H1 (cell line): ENCODE measurements around the gene ZNF221. TPM values are rescaled to one million over a fixed set of nuclear protein-coding genes. Genes with fewer than 3 reads are reported as not detected.

ENCODE experiments used
- CTCF ChIA-PET: fragments of 300-600 bp; sonication (Branson Sonifier 250); formaldehyde crosslinking; loops from one replicate; lab custom pipeline; 2021; ENCODE audit not compliant: partially characterized antibody; lab: Charles Lee
- POLR2A ChIA-PET: fragments of 300-600 bp; sonication (Branson Sonifier 250); formaldehyde crosslinking; loops from one replicate; lab custom pipeline; 2021; ENCODE audit warnings: inconsistent platforms; ENCODE audit not compliant: partially characterized antibody; lab: Charles Lee
- DNase-seq, 2 experiments: peaks; one replicate each; pipeline versions ENCODE4 v3.0.0 to v3.0.0-alpha.2; 2010 to 2022; ENCODE audit warnings: low spot score in 2 of 2, low read depth in 1 of 2, mixed read lengths in 1 of 2
- FAIRE-seq: peaks from 2 replicates; lab custom pipeline; 2011; peaks lifted over from hg19 to GRCh38; lab: Jason Lieb, UNC
- H2AFZ ChIP-seq: 2 replicates; pipeline ENCODE4 v1.8.1; 2012; ENCODE audit warnings: low read length, inconsistent platforms
- H2AK5ac ChIP-seq: 2 replicates; pipeline ENCODE4 v1.6.1; 2013; ENCODE audit warnings: low read depth, low read length
- H2BK120ac ChIP-seq: replicated peaks from 2 replicates; pipeline ENCODE3; 2013; ENCODE audit warnings: low read depth, low read length, inconsistent platforms
- H2BK12ac ChIP-seq: 2 replicates; pipeline ENCODE4 v1.6.1; 2013; ENCODE audit warnings: low read depth, low read length
- H2BK15ac ChIP-seq: 2 replicates; pipeline ENCODE4 v1.6.1; 2013; ENCODE audit warnings: low read length
- H2BK20ac ChIP-seq: 2 replicates; pipeline ENCODE4 v1.6.1; 2013; ENCODE audit warnings: low read length
- H2BK5ac ChIP-seq: 2 replicates; pipeline ENCODE4 v1.6.1; 2013; ENCODE audit warnings: low read depth, low read length
- H3K14ac ChIP-seq: 2 replicates; pipeline ENCODE4 v1.6.1; 2013; ENCODE audit warnings: inconsistent platforms; ENCODE audit not compliant: insufficient read length
- H3K18ac ChIP-seq: 2 replicates; pipeline ENCODE4 v1.6.1; 2013; ENCODE audit warnings: low read length; ENCODE audit errors: extremely low read depth
- H3K23ac ChIP-seq: 2 replicates; pipeline ENCODE4 v1.6.1; 2013; ENCODE audit warnings: inconsistent platforms; ENCODE audit not compliant: insufficient read length
- H3K23me2 ChIP-seq: 2 replicates; pipeline ENCODE4 v1.6.1; 2013; ENCODE audit warnings: low read depth, low read length
- H3K27ac ChIP-seq: 2 replicates; pipeline ENCODE4 v1.6.1; 2011; ENCODE audit warnings: low read depth, low read length, inconsistent platforms
- H3K27me3 ChIP-seq, 4 experiments: replicated peaks in 1 of 4; 1 replicate in 1 of 4; 2 replicates in 3 of 4; pipeline versions ENCODE4 v1.6.1 to v1.8.1; 2011 to 2013; ENCODE audit warnings: low read length in 3 of 4, mild to moderate bottlenecking in 3 of 4, inconsistent platforms in 2 of 4, mixed read lengths in 2 of 4, moderate library complexity in 1 of 4; ENCODE audit not compliant: control insufficient read depth in 3 of 4, insufficient read depth in 3 of 4; ENCODE audit errors: extremely low read depth in 1 of 4
- H3K36me3 ChIP-seq, 4 experiments: 2 replicates each; pipeline versions ENCODE4 v1.6.1 to v1.8.1; 2011 to 2013; ENCODE audit warnings: mild to moderate bottlenecking in 4 of 4, low read length in 3 of 4, moderate library complexity in 2 of 4, control low read depth in 1 of 4, inconsistent platforms in 1 of 4; ENCODE audit not compliant: insufficient read depth in 4 of 4, control insufficient read depth in 2 of 4
- H3K4ac ChIP-seq: replicated peaks from 2 replicates; pipeline ENCODE3; 2013; ENCODE audit warnings: low read length, low read depth, mixed read lengths, inconsistent platforms; ENCODE audit not compliant: insufficient read length
- H3K4me1 ChIP-seq, 4 experiments: replicated peaks in 1 of 4; 1 replicate in 1 of 4; 2 replicates in 3 of 4; pipeline versions ENCODE4 v1.6.1 to v1.8.1; 2011 to 2013; ENCODE audit warnings: low read length in 3 of 4, inconsistent platforms in 2 of 4, mixed read lengths in 1 of 4; ENCODE audit not compliant: insufficient read depth in 4 of 4, control insufficient read depth in 3 of 4
- H3K4me2 ChIP-seq, 2 experiments: 2 replicates each; pipeline versions ENCODE4 v1.6.1 to v1.8.1; 2011 to 2013; ENCODE audit warnings: low read depth in 2 of 2, low read length in 2 of 2, control low read depth in 1 of 2, inconsistent platforms in 1 of 2, mild to moderate bottlenecking in 1 of 2; ENCODE audit not compliant: insufficient read depth in 1 of 2
- H3K4me3 ChIP-seq, 4 experiments: fragments of 200-600, 300-600 bp in 1 of 4; sonication (generic), shearing (Covaris generic), sonication (Bioruptor Twin) in 1 of 4; 2 replicates each; pipeline versions ENCODE4 v1.5.1 to v1.8.1; 2011 to 2016; ENCODE audit warnings: low read length in 4 of 4, low read depth in 3 of 4, control low read depth in 2 of 4, inconsistent platforms in 2 of 4, mild to moderate bottlenecking in 2 of 4, mixed read lengths in 1 of 4, moderate library complexity in 1 of 4; ENCODE audit not compliant: insufficient read depth in 2 of 4; ENCODE audit errors: extremely low read depth in 1 of 4
- H3K56ac ChIP-seq: replicated peaks from 2 replicates; pipeline ENCODE3; 2013; ENCODE audit warnings: low read depth, mild to moderate bottlenecking, mixed read lengths, low read length, inconsistent platforms; ENCODE audit not compliant: insufficient read length
- H3K79me1 ChIP-seq: 2 replicates; pipeline ENCODE4 v1.6.1; 2013; ENCODE audit warnings: low read depth, low read length, control low read depth
- H3K79me2 ChIP-seq, 2 experiments: 2 replicates each; pipeline versions ENCODE4 v1.6.1 to v1.8.1; 2012 to 2013; ENCODE audit warnings: low read length in 2 of 2, mild to moderate bottlenecking in 2 of 2, inconsistent platforms in 1 of 2; ENCODE audit not compliant: insufficient read depth in 2 of 2, control insufficient read depth in 1 of 2
- H3K9ac ChIP-seq, 4 experiments: replicated peaks in 1 of 4; 1 replicate in 1 of 4; 2 replicates in 3 of 4; pipeline versions ENCODE4 v1.6.1 to v1.8.1; 2011 to 2013; ENCODE audit warnings: low read depth in 3 of 4, low read length in 3 of 4, control low read depth in 2 of 4, mild to moderate bottlenecking in 2 of 4, moderate library complexity in 2 of 4, inconsistent platforms in 1 of 4; ENCODE audit errors: extremely low read depth in 1 of 4
- H3K9me3 ChIP-seq, 2 experiments: 2 replicates each; pipeline versions ENCODE4 v1.6.1 to v1.8.1; 2012 to 2013; ENCODE audit warnings: mild to moderate bottlenecking in 2 of 2, moderate library complexity in 2 of 2, control low read depth in 1 of 2, inconsistent platforms in 1 of 2, low read depth in 1 of 2, low read length in 1 of 2, mixed read lengths in 1 of 2; ENCODE audit not compliant: insufficient read depth in 2 of 2
- H4K20me1 ChIP-seq, 2 experiments: replicated peaks in 1 of 2; 2 replicates each; pipeline versions ENCODE3 to v1.8.1; 2011 to 2013; ENCODE audit warnings: inconsistent platforms in 2 of 2, low read length in 2 of 2, mild to moderate bottlenecking in 1 of 2; ENCODE audit not compliant: insufficient read depth in 2 of 2, control insufficient read depth in 1 of 2
- H4K5ac ChIP-seq: 2 replicates; pipeline ENCODE4 v1.6.1; 2013; ENCODE audit warnings: low read length, low read depth, mixed read lengths, inconsistent platforms; ENCODE audit not compliant: insufficient read length
- H4K8ac ChIP-seq: 2 replicates; pipeline ENCODE4 v1.8.0; 2013; ENCODE audit warnings: mild to moderate bottlenecking, moderate library complexity, low read length, inconsistent platforms; ENCODE audit not compliant: insufficient read depth; ENCODE audit errors: extremely low read depth
- H4K91ac ChIP-seq: replicated peaks from 2 replicates; pipeline ENCODE3; 2013; ENCODE audit warnings: low read length, mixed read lengths, inconsistent platforms; ENCODE audit not compliant: insufficient read length
- CTBP2 ChIP-seq: IDR thresholded peaks from 2 replicates; pipeline ENCODE4 v1.7.0; 2011; ENCODE audit warnings: borderline replicate concordance, mild to moderate bottlenecking, moderate library complexity, mixed read lengths, low read length; ENCODE audit not compliant: insufficient read depth, insufficient read length
- MAFK ChIP-seq: IDR thresholded peaks from 2 replicates; pipeline ENCODE4 v1.6.1; 2012; ENCODE audit warnings: low read depth, mild to moderate bottlenecking, improper control_type of control experiment, low read length
- PHF8 ChIP-seq: fragments of 200-600 bp; sonication (generic); conservative IDR thresholded peaks from 2 replicates; pipeline ENCODE4 v1.7.1; 2012; ENCODE audit warnings: low read depth, mild to moderate bottlenecking, inconsistent platforms, low read length, moderate library complexity
- POLR2AphosphoS5 ChIP-seq: IDR thresholded peaks from 2 replicates; pipeline ENCODE4 v1.6.1; 2011; ENCODE audit warnings: low read depth, low read length
- POU5F1 ChIP-seq: IDR thresholded peaks from 2 replicates; pipeline ENCODE4 v1.6.1; 2011; ENCODE audit warnings: low read depth, mild to moderate bottlenecking, low read length, moderate library complexity
- SP1 ChIP-seq: IDR thresholded peaks from 2 replicates; pipeline ENCODE4 v1.6.1; 2011; ENCODE audit warnings: low read depth, low read length
- TAF1 ChIP-seq: IDR thresholded peaks from 2 replicates; pipeline ENCODE4 v1.6.1; 2011; ENCODE audit warnings: mild to moderate bottlenecking, low read depth, low read length
- TAF7 ChIP-seq: optimal IDR thresholded peaks from 2 replicates; pipeline ENCODE3; 2011; ENCODE audit warnings: low read depth, mild to moderate bottlenecking, inconsistent platforms, low read length, moderate library complexity, borderline replicate concordance
- TEAD4 ChIP-seq: IDR thresholded peaks from 2 replicates; pipeline ENCODE4 v1.6.1; 2012; ENCODE audit warnings: low read depth, low read length, inconsistent platforms, mixed read lengths
- WGBS, 2 experiments: shearing (Covaris generic) in 1 of 2; methylation state at CpG; one replicate each; pipeline versions ENCODE4 v1.1.6 to v1.1.7; 2013 to 2015; ENCODE audit warnings: low lambda C conversion rate in 2 of 2, mixed read lengths in 2 of 2, inconsistent platforms in 1 of 2, low coverage in 1 of 2, missing lambda C conversion rate in 1 of 2; ENCODE audit not compliant: insufficient replicate concordance in 2 of 2, insufficient coverage in 1 of 2, insufficient read length in 1 of 2; ENCODE audit errors: extremely low coverage in 1 of 2, missing lambda C conversion rate in 1 of 2; 5-methylcytosine and 5-hydroxymethylcytosine counted together
- polyA plus RNA-seq, 7 experiments: library from polyadenylated mRNA; depleted of rRNA in 3 of 7; stranded (reverse) in 5 of 7; unstranded in 2 of 7; fragments of >200 nt in 5 of 7; fragments of 200-250 nt in 2 of 7; gene quantifications; 1 replicate in 5 of 7; 2 replicates in 1 of 7; 4 replicates in 1 of 7; pipeline versions ENCODE4 v1.2.1 to v1.2.3, GENCODE V29; 2011 to 2013; ENCODE audit warnings: missing spikeins in 2 of 7, mixed read lengths in 2 of 7
- total RNA-seq: library from RNA; stranded (reverse); fragmentation: NEBNext Ultra II Directional; extraction: Animal tissue kit (Norgen Biotek cat#: 25700); gene quantifications from 2 replicates; pipeline ENCODE4 v1.2.1, GENCODE V29; 2021
- TF ChIP-seq, protein P1 (sequence below): IDR thresholded peaks from 2 replicates; pipeline ENCODE4 v1.6.1; 2012; ENCODE audit warnings: inconsistent platforms

ZNF221 gene
- total and polyA plus RNA-seq, 2 of the 8 experiments (the other 6 are each of a cell fraction or from before 2014, with no cell fraction given), result 0.50 to 8.4 TPM

DNA sequence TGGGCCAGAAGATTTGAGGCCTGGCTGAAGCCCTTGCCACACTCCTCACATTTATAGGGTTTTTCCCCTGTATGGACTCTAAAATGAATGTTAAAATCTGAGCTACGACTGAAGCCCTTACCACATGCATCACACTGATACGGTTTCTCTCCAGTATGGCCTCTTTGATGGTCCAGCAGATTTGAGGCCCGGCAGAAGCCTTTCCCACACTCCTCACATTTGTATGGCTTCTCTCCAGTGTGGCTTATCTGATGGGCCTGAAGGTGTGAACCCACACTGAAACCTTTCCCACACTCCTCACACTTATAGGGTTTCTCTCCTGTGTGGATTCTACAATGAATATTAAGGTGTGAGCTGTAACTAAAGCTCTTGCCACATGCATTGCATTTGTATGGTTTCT lies 37.0 kb upstream of the ZNF221 start:
- Histone ChIP-seq H3K56ac (no peak overlapping the region), H2BK12ac (no peak overlapping the region), H2AFZ (no peak overlapping the region), H2BK120ac (no peak overlapping the region), H2BK15ac (no peak overlapping the region), H3K36me3 (peaks cover 25 to 75% (median 57%) of the 10 kb centered on the region in 4 experiments; a peak in 7 of 8 replicates), H2BK5ac (no peak overlapping the region), H3K4me3 (no peak overlapping the region), H3K27ac (no peak overlapping the region), H3K9ac (no peak overlapping the region), H3K79me2 (no peaks in the 10 kb centered on the region), H3K79me1 (no peaks in the 10 kb centered on the region), H2BK20ac (no peak overlapping the region), H3K23me2 (no peaks in the 10 kb centered on the region), H3K18ac (no peak overlapping the region), H3K27me3 (no peaks in the 10 kb centered on the region; a peak in 1 of 7 replicates), H3K4me1 (no peaks in the 10 kb centered on the region), H3K4ac (no peak overlapping the region), H3K23ac (no peak overlapping the region), H3K9me3 (peaks cover 55 to 62% of the 10 kb centered on the region in 2 experiments), H4K8ac (no peak overlapping the region), H4K5ac (no peak overlapping the region), H3K14ac (no peak overlapping the region), H2AK5ac (no peak overlapping the region), H4K91ac (no peak overlapping the region), H4K20me1 (no peaks in the 10 kb centered on the region), H3K4me2 (no peak overlapping the region)
- TF ChIP-seq, protein P1, sequence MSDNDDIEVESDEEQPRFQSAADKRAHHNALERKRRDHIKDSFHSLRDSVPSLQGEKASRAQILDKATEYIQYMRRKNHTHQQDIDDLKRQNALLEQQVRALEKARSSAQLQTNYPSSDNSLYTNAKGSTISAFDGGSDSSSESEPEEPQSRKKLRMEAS, result no peak
- TF ChIP-seq POU5F1, result no peak
- TF ChIP-seq TAF7, result no peak
- no peak for TF ChIP-seq MAFK
- no peak for TF ChIP-seq TAF1
- no peak for TF ChIP-seq CTBP2
- TF ChIP-seq TEAD4, result no peak
- TF ChIP-seq SP1, result no peak
- no peak for TF ChIP-seq PHF8
- TF ChIP-seq POLR2AphosphoS5, result no peak
- ChIA-PET CTCF (interaction anchor here (0.7 kb wide), 1 partner anchor 35 kb away, joined by 3 read pairs; no protein-coding TSS in a partner anchor), POLR2A (interaction anchor here (1.1 to 1.5 kb wide), 3 partner anchors 10 to 218 kb away, joined by 3 to 4 read pairs (median 3); no protein-coding TSS in a partner anchor)
- FAIRE-seq, result no peak
- no peak for DNase-seq
- 96% methylated on average over 3 of the region's 3 CpGs; no CpG with 5 or more reads in 1 of the 2 experiments for WGBS, 2 experiments
